ENCODE data around the gene FMO2.

FMO2 gene

DNA sequence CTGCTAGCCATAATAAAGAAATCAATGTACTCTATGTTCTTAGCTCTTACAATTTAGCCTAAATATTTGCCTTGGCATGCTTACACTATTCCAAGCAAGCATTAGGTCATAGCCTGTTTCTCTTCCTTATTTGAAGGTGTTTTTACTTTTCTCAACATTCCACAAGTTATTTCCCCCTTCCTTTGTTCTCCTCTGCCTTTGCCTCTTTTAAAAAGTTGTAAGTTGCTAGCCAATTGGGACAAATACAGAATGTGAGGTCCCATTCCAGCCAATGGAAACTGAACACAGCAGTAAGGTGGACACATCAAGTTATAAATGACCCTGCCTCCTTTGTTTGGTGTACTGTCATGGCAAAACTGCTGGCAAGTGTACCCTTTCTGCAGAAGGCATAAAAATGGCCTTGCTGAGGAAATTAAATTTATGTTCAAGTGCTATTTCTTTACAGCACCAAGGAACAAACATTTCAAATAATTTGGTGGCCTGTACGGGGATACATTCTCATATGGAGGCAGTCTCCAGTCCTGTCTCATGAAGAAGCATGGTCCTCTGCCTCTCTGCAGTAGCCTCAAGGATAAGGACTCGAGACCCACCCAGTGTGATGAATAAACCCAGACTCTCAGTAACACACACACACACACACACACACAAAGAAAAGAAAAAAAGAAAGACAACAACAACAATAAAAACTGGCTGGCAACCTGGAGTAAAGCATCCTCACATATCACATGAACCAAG is 34.4 kb downstream of the FMO2 start:
- Histone ChIP-seq H3K4me3 (ENCODE audit: low read length) (no peak overlapping the region), H3K27me3 (replicated peaks; ENCODE audit: insufficient read depth, low read length) (no peaks in the 10 kb centered on the region), H3K79me2 (ENCODE audit: low read length) (no peaks in the 10 kb centered on the region), H3K4me2 (ENCODE audit: low read depth, low read length) (no peak overlapping the region), H3K36me3 (replicated peaks; ENCODE audit: insufficient read depth, low read length) (no peaks in the 10 kb centered on the region), H3K9me3 (replicated peaks; ENCODE audit: insufficient read depth, low read length) (no peaks in the 10 kb centered on the region), H3K9ac (ENCODE audit: low read length) (no peak overlapping the region), H3K27ac (ENCODE audit: low read length) (no peak overlapping the region), H3K9me2 (replicated peaks; ENCODE audit: insufficient read depth, low read length) (no peaks in the 10 kb centered on the region), H3F3A (ENCODE audit: insufficient read depth, low read length) (no peaks in the 10 kb centered on the region), H4K20me1 (ENCODE audit: insufficient read depth, low read length) (no peaks in the 10 kb centered on the region), H2AFZ (ENCODE audit: low read length) (no peak overlapping the region), H3K4me1 (ENCODE audit: low read length) (peaks cover under 1% of the 10 kb centered on the region)
- no peak for DNase-seq
- TF ChIP-seq EZH2phosphoT487 (IDR thresholded peaks at IDR 0.05; ENCODE audit: low read length): no peak
- TF ChIP-seq EZH2 (optimal IDR thresholded peaks at IDR 0.05; ENCODE audit: low read depth, low read length): no peak
- TF ChIP-seq, protein P1, sequence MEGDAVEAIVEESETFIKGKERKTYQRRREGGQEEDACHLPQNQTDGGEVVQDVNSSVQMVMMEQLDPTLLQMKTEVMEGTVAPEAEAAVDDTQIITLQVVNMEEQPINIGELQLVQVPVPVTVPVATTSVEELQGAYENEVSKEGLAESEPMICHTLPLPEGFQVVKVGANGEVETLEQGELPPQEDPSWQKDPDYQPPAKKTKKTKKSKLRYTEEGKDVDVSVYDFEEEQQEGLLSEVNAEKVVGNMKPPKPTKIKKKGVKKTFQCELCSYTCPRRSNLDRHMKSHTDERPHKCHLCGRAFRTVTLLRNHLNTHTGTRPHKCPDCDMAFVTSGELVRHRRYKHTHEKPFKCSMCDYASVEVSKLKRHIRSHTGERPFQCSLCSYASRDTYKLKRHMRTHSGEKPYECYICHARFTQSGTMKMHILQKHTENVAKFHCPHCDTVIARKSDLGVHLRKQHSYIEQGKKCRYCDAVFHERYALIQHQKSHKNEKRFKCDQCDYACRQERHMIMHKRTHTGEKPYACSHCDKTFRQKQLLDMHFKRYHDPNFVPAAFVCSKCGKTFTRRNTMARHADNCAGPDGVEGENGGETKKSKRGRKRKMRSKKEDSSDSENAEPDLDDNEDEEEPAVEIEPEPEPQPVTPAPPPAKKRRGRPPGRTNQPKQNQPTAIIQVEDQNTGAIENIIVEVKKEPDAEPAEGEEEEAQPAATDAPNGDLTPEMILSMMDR (IDR thresholded peaks at IDR 0.05; ENCODE audit: low read length): no peak

DNA sequence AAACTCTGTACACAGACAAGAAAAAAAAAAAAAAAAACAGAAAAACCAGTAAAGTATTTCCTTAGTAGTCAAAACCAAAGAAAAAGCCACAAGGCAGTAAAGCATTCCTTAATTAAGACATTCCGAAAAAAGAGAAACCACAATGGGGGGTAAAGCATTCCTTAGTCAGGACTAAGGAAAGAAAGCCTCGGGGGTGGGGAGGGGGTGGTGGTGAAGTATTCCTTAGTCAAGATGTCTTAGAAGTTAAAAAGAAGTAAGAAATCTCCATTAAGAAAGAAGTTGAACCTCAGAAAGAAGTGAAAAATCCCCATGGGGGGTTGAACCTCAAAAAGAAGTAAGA is 35.0 kb downstream of the FMO2 start:
- no peak overlapping the region for H3K9ac ChIP-seq (ENCODE audit: low read length)
- H3K4me1 ChIP-seq (ENCODE audit: low read length): peaks cover 4% of the 10 kb centered on the region
- no peaks in the 10 kb centered on the region for H3K9me2 ChIP-seq (replicated peaks; ENCODE audit: insufficient read depth, low read length)
- H3K9me3 ChIP-seq (replicated peaks; ENCODE audit: insufficient read depth, low read length): no peaks in the 10 kb centered on the region
- H3K36me3 ChIP-seq (replicated peaks; ENCODE audit: insufficient read depth, low read length): no peaks in the 10 kb centered on the region
- H3F3A ChIP-seq (ENCODE audit: insufficient read depth, low read length): no peaks in the 10 kb centered on the region
- H3K4me3 ChIP-seq (ENCODE audit: low read length): no peak overlapping the region
- TF ChIP-seq, protein P1 (IDR thresholded peaks at IDR 0.05; ENCODE audit: low read length): no peak
- no peak for TF ChIP-seq EZH2 (optimal IDR thresholded peaks at IDR 0.05; ENCODE audit: low read depth, low read length)
- no peak overlapping the region for H3K4me2 ChIP-seq (ENCODE audit: low read depth, low read length)
- H3K79me2 ChIP-seq (ENCODE audit: low read length): no peaks in the 10 kb centered on the region
- H2AFZ ChIP-seq (ENCODE audit: low read length): no peak overlapping the region
- H4K20me1 ChIP-seq (ENCODE audit: insufficient read depth, low read length): no peaks in the 10 kb centered on the region
- no peaks in the 10 kb centered on the region for H3K27me3 ChIP-seq (replicated peaks; ENCODE audit: insufficient read depth, low read length)
- H3K27ac ChIP-seq (ENCODE audit: low read length): no peak overlapping the region
- DNase-seq: no peak

DNA sequence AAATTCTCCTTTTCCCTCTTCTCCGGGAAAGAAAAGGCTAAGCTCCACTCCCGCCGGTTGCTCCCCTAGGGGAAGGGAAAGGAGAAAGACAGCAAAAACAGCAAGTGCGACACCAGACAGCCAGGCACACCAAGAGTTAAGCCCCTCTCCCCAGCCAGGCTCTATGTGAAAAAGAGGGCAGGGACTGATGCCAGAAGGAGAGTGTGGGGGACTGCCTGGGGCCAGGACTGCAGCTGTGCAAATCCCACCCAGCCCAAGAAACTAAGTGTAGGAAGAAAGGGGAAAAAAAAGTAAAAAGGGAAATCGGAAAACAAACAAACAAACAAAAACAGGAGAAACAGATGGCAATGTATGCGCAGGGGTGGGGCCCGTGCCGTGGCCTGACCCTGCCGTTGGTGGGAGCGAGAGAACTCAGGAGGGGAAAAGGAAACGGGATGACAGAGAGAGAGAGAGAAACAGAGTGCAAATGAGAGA is 35.5 kb downstream of the FMO2 start:
- Histone ChIP-seq H3K4me2 (ENCODE audit: low read depth, low read length) (no peak overlapping the region), H3K27me3 (replicated peaks; ENCODE audit: insufficient read depth, low read length) (no peaks in the 10 kb centered on the region), H3K4me3 (ENCODE audit: low read length) (no peak overlapping the region), H4K20me1 (ENCODE audit: insufficient read depth, low read length) (no peaks in the 10 kb centered on the region), H3K9me3 (replicated peaks; ENCODE audit: insufficient read depth, low read length) (no peaks in the 10 kb centered on the region), H3K27ac (ENCODE audit: low read length) (no peak overlapping the region), H3K4me1 (ENCODE audit: low read length) (peaks cover 4% of the 10 kb centered on the region), H3K9ac (ENCODE audit: low read length) (no peak overlapping the region), H3K9me2 (replicated peaks; ENCODE audit: insufficient read depth, low read length) (no peaks in the 10 kb centered on the region), H3F3A (ENCODE audit: insufficient read depth, low read length) (no peaks in the 10 kb centered on the region), H2AFZ (ENCODE audit: low read length) (no peak overlapping the region), H3K36me3 (replicated peaks; ENCODE audit: insufficient read depth, low read length) (no peaks in the 10 kb centered on the region), H3K79me2 (ENCODE audit: low read length) (no peaks in the 10 kb centered on the region)
- no peak for DNase-seq
- TF ChIP-seq EZH2 (optimal IDR thresholded peaks at IDR 0.05; ENCODE audit: low read depth, low read length) (no peak), EZH2phosphoT487 (IDR thresholded peaks at IDR 0.05; ENCODE audit: low read length) (no peak)
- TF ChIP-seq, protein P1 (IDR thresholded peaks at IDR 0.05; ENCODE audit: low read length): no peak
